Coronary artery (tissue), 2 donors: ENCODE measurements around the gene PTPN9.
"Not testable (repeated sequence)": the region's sequence is repeated elsewhere in the genome, so short reads cannot be mapped to it uniquely, and the experiment has no call there.

ENCODE experiments used
- DNase-seq: peaks from one replicate; pipeline ENCODE4 v3.0.0-alpha.2; 2017; ENCODE audit warnings: low spot score
- H3K27ac ChIP-seq, 2 donors: fragments of 200-600 bp; sonication (generic); one replicate each; pipeline ENCODE4 v1.5.1; 2016 to 2019
- H3K4me3 ChIP-seq: fragments of 200-600 bp; sonication (generic); 2 replicates; pipeline ENCODE4 v1.5.1; 2016; ENCODE audit warnings: mild to moderate bottlenecking, moderate library complexity
- CTCF ChIP-seq: fragments of 200-600 bp; sonication (generic); IDR thresholded peaks from one replicate; pipeline ENCODE4 v1.5.1; 2019; ENCODE audit warnings: antibody characterized with exemption

PTPN9 gene

GRCh38 chr15:75594276-75594675, 15.2 kb upstream of the PTPN9 start:
- no peak for TF ChIP-seq CTCF
- Histone ChIP-seq H3K27ac (no peak overlapping the region), H3K4me3 (no peak overlapping the region)
- DNase-seq: no peak

- no peak for TF ChIP-seq CTCF
- DNase-seq: no peak
These were observed 12.7 kb upstream of the PTPN9 start for GRCh38 chr15:75591655-75592364.

GRCh38 chr15:75590239-75590638, 11.1 kb upstream of the PTPN9 start:
- Histone ChIP-seq H3K27ac (no peak overlapping the region), H3K4me3 (no peak overlapping the region)
- DNase-seq: no peak
- TF ChIP-seq CTCF: no peak

More at GRCh38 chr15:75591655-75592364, 12.7 kb upstream of the PTPN9 start:
- Histone ChIP-seq H3K27ac (no peak overlapping the region), H3K4me3 (no peak overlapping the region)

- no peak for TF ChIP-seq CTCF
- H3K4me3 ChIP-seq: no peak overlapping the region
These were observed 10.0 kb upstream of the PTPN9 start for GRCh38 chr15:75589071-75589470.

GRCh38 chr15:75586422-75586821, 7.3 kb upstream of the PTPN9 start:
- not testable (repeated sequence) for DNase-seq, H3K27ac ChIP-seq, H3K4me3 ChIP-seq

More at GRCh38 chr15:75589071-75589470, 10.0 kb upstream of the PTPN9 start:
- no peak overlapping the region for H3K27ac ChIP-seq
- no peak for DNase-seq

GRCh38 chr15:75584121-75584520, 5.0 kb upstream of the PTPN9 start:
- no peak for DNase-seq
- Histone ChIP-seq H3K27ac (no peak overlapping the region), H3K4me3 (no peak overlapping the region)
- TF ChIP-seq CTCF: no peak

GRCh38 chr15:75583701-75584100, 4.6 kb upstream of the PTPN9 start:
- Histone ChIP-seq H3K27ac (no peak overlapping the region), H3K4me3 (no peak overlapping the region)
- TF ChIP-seq CTCF: no peak
- no peak for DNase-seq

GRCh38 chr15:75582943-75583342, 3.8 kb upstream of the PTPN9 start:
- not testable (repeated sequence) for DNase-seq

More at GRCh38 chr15:75582943-75583342, 3.8 kb upstream of the PTPN9 start:
- not testable (repeated sequence) for H3K4me3 ChIP-seq, H3K27ac ChIP-seq
